M059J (cell line): ENCODE measurements around the gene SPRR2E. TPM values are rescaled to one million over a fixed set of nuclear protein-coding genes. Genes with fewer than 3 reads are reported as not detected.
"Not testable (repeated sequence)": the region's sequence is repeated elsewhere in the genome, so short reads cannot be mapped to it uniquely, and the experiment has no call there.

Experiments
- DNase-seq: peaks from one replicate; pipeline ENCODE4 v3.0.0-alpha.2; 2012; ENCODE audit warnings: low read depth
- total RNA-seq: library from RNA; depleted of rRNA; stranded (reverse); fragments of >200 nt; shearing (Covaris generic); gene quantifications from 2 replicates; pipeline ENCODE4 v1.2.3, GENCODE V29; 2014; rRNA removed

SPRR2E gene
- total RNA-seq: not detected in 2 replicates

DNA sequence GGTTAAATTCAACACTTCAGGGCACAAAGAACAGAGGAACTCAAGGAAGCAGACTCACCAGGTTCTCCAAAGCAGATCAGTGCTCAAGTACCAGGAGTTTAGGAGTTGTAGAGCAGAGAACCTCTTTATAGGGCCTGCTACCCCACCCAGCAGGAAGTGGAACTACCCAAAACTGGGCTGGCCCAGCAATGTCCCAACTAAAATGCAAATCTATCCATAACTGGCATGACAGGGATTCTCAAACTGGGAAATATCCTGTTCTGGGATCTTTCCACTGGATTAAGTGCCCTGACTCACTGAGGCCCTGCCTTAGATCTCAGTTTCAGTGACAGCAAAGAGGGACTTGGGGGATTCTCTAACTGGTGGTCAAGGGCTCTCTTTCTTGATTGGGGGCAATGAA is at the start of gene SPRR2E:
TSS of gene SPRR2E (minus strand) at position 101 of the 400 bp plus-strand sequence. CDS start 775 bp downstream, outside the sequence.
- DNase-seq: no peak

GRCh38 chr1:153141377-153141776 is 47.1 kb upstream of the SPRR2E start:
- no peak for DNase-seq

- DNase-seq: no peak
These were observed 46.2 kb upstream of the SPRR2E start for GRCh38 chr1:153140484-153140883.

DNA sequence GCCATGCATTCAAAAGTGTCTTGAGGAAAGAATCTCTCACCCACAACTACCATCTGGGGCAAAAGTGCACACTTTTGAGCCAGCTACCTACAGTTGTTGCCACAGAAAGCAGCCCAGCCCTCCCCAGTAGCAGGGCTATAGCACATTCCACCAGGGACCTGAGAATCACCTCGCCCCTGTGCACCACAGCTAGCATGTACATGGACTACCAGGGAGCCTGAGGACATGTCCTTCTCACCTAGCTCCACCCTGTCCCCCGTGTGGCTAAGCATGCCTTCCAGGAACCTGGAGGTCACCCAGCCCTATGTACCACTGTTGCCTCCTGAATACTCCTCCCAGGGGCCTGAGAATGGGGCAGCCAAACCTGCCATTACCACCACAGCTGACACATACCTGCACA is 39.4 kb upstream of the SPRR2E start:
- no peak for DNase-seq

DNA sequence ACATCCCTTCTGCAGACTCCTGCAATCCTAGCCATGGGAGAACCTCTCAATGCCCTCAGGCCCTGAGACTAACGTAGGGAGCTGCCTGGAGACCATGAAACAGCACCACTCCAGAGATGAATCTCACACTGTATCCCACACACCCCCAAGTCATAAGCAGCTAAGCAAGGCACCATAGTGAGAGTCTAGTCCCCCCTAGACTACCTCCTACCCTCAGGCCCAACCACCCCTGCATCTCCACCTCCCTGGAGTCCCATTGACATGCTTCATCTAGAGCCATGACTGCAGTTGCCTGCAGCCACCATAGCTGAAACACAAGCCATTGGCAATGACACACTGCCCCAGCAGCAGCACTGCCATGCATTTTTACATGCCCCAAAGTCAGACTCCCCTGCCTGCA is 38.9 kb upstream of the SPRR2E start:
- DNase-seq: no peak

GRCh38 chr1:153128688-153129087 is 34.4 kb upstream of the SPRR2E start:
- not testable (repeated sequence) for DNase-seq

DNA sequence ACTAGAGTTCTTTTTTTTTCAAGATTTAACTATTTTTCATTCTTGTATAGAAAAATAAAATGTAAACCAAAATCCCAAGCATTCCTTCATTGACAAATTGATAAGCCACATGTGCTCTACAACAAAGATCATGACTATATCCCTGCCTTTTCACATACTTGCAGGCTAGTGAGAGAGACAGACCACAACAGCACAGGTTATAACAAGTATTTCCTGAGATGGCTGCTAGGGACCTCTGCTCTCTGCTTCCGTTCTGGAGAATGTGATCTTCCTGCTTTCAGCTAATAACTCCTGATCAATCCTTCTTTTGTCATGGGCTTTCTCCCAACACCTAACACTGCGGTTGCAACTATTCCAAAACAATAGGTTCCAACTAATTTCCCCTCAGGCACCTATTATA is 33.0 kb upstream of the SPRR2E start:
- DNase-seq: no peak

GRCh38 chr1:153125536-153125935 is 31.2 kb upstream of the SPRR2E start:
- no peak for DNase-seq

DNA sequence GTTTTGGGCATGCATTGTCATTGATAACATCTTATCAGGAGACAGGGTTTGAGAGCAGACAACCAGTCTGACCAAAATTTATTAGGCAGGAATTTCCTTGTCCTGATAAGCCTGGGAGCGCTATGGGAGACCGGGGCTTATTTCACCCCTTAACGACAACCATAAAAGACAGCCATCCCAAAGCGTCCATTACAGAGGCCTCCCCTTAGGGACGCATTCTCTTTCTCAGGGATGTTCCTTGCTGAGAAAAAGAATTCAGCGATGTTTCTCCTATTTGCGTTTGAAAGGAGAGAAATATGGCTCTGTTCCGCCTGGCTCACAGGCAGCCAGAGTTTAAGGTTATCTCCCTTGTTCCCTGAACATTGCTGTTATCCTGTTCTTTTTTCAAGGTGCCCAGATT is 29.5 kb upstream of the SPRR2E start:
- DNase-seq: not testable (repeated sequence)

- DNase-seq: peak; percentile 3
These were observed 28.6 kb upstream of the SPRR2E start for GRCh38 chr1:153122831-153123421.

DNA sequence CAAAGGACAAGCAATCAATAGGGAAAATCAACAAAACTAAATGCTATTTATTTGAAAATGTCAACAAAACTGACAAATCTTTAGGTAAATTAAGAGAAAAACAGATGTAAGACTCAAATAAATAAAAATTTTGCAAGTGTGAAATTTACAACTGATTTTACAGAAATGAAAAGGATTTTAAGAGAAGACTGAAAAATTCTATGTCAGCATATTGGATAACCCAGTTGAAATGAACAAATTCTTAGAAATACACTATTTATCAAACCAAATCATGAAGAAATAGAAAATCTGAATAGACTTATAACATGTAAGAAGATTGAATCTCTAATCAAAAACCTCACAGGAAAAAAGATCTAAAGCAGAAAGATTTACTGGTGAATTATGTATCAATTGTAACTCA is 26.6 kb upstream of the SPRR2E start:
- DNase-seq: no peak

GRCh38 chr1:153119491-153119971 is 25.2 kb upstream of the SPRR2E start:
- no peak for DNase-seq

DNA sequence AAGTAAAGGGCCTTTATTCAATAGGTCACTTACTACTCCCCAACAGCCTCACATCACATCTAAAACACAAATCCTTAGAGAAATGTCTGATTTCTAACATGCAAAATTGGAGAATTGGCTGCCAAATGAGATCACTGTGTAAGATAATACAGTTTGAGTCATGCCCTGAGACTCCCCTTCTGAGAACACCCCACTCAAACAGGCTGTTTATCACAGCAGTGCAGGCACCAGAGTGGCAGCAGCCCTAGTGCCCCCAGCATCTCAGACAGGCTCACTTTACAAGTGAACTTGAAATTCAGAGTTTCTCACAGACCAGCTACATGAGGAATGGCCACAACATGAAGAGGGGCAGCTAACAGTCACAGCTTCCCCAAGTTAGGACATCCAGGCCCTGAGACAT is 20.9 kb upstream of the SPRR2E start:
- not testable (repeated sequence) for DNase-seq

- no peak for DNase-seq
These were observed 19.1 kb upstream of the SPRR2E start, which contains the start of gene SPRR2F for GRCh38 chr1:153113416-153113815. Gene SPRR2F (minus strand): TSS chr1:153113516. CDS start chr1:153112733, 783 bp downstream.

- not testable (repeated sequence) for DNase-seq
These were observed 18.1 kb upstream of the SPRR2E start for GRCh38 chr1:153112454-153112853.

DNA sequence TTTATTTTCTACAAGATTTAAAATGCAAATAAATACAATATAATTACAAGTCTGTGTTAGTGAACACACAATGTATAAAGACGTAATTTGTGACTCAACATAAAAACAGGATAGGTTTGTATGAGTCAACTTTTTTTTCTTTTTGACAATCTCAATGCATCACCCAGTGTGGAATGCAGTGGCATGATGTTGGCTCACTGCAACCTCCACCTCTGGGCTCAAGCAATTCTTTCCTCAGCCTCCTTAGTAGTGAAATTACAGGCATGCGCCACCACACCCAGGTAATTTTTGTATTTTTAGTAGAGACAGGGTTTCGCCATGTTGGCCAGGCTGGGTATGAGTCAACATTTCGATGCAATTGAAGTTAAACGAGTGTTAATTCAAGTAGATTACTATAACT is 5.9 kb upstream of the SPRR2E start:
- peak; percentile 62 for DNase-seq

- no peak for DNase-seq
These were observed 5.2 kb upstream of the SPRR2E start for GRCh38 chr1:153099461-153100045.

DNA sequence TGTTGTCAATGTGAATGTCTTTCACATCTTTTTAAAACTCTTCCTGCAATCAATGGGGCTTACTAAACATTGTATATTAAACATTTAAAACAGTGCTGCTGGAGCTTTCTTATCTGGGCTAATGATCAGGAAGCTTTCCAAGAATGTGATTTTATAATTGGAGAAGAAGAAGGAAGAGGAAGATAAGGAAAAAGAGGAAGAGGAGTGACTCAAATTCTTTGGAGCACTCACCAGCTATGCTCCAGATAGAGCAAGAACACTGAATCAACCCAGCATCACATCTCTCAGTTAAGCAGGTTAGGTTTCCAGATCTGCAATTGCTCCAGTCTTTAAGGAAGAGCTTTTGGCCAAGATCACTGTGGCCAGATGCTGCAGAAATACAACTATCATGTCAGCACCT is 1.4 kb upstream of the SPRR2E start:
- no peak for DNase-seq

DNA sequence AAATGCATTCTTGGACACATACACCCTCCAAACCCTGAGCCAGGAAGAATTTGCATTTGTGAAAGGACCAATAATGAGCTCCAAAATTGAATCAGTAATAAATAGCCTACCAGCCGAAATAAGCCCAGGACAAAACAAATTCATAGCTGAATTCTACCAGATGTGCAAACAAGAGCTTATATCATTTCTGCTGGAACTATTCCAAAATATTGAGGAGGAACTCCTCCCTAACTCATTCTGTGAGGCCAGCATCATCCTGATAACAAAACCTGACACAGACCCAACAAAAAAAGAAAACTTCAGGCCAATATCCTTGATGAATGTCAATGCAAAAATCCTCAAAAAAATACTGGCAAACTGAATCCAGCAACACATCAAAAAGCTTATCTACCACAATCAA is 6.7 kb downstream of the SPRR2E start:
- no peak for DNase-seq

DNA sequence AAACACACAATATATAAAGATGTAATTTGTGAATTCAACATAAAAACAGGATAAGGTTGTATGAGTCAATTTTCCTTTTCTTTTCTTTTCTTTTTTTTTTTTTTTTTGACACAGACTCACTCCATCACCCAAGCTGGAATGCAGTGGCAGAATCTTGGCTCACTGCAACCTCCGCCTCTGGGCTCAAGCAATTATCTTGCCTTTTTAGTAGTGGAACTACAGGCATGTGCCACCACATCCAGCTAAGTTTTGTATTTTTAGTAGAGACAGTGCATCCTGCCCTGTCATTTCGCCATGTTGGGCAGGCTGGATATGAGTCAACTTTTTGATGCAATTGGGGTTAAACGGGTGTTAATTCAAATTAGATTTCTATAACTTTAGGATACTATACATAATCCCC is 12.6 kb downstream of the SPRR2E start:
- DNase-seq: no peak

DNA sequence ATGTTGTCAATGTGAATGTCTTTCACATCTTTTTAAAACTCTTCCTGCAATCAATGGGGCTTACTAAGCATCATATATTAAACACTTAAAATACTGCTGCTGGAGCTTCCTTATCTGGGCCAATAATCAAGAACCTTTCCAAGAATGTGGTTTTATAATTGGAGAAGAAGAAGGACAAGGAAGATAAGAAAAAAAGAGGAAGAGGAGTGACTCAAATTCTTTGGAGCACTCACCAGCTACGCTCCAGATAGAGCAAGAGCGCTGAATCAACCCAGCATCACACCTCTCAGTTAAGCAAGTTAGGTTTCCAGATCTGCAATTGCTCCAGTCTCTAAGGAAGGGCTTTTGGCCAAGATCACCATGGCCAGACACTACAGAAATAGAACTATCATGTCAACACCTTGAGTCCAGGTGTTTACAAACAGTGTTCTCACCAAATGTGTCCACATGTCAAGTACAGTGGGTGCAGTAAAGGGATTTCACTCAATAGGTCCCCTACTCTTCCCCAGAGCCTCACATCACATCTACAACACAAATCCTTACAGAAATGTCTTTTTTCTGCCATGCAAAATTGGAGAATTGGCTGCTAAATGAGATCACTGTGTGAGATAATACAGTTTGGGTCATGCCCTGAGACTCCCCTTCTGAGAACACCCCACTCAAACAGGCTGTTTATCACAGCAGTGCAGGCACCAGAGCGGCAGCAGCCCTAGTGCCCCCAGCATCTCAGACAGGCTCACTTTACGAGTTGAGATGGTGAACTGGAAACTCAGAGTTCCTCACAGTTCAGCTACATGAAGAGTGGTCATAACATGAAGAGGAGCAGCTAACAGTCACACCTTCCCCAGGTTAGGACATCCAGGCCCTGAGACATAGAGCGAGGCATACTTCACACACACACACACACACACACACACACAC is 21.3 kb downstream of the SPRR2E start:
- no peak for DNase-seq

- no peak for DNase-seq
These were observed 22.8 kb downstream of the SPRR2E start, which contains the start of gene SPRR2B for GRCh38 chr1:153071511-153071910. Gene SPRR2B (minus strand): TSS chr1:153071611. CDS start chr1:153070839, 772 bp downstream.
